SU-DHL-6 (cell line): ENCODE measurements around the gene OR2V2.

Experiments
- EZH2phosphoT487 ChIP-seq: fragments of 200-600 bp; sonication (generic), shearing (Covaris generic); conservative IDR thresholded peaks from 2 replicates; pipeline ENCODE4 v1.6.1; 2018; ENCODE audit warnings: mild to moderate bottlenecking, antibody characterized with exemption, low read length, moderate library complexity, mixed read lengths
- TF ChIP-seq, protein P1 (sequence below): fragments of 200-600 bp; sonication (generic); IDR thresholded peaks from one replicate; pipeline ENCODE4 v1.5.1; 2017; ENCODE audit warnings: antibody characterized with exemption, mild to moderate bottlenecking, low read length, moderate library complexity; ENCODE audit not compliant: insufficient read depth, poor library complexity, severe bottlenecking

DNA sequence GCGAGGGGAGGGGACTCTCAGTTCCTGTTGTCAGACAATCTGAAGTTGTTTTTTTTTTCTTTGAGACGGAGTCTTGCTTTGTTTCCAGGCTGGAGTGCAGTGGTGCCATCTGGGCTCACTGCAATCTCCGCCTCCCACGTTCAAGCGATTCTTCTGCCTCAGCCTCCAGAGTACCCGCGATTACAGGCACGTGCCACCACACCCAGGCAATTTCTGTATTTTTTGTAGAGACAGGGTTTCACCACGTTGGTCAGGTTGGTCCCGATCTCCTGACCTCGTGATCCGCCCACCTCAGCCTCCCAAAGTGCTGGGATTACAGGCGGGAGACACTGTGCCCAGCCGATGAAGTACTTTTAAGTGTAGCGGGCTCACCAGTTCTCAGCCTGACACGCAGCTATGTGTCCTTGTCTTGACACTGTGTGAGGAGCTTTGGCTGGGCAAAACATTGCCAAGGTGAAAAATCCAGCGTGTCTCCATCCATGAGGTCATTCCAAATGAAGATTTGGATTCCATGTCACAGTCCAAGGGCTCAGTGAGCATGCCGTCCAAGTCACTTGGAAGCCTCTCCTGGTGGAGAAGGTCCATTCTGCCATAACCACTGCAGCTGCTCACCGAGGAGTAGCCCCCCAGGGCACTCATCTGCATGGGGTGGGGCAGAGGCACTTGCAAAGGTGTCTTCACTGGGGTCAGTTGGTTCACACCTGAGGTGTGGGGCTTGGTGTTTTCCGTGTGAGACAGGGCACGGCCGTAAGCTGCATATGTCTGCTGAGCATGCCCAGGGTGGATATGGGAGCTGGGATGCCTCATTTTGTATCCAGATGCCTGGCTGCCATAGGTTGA is 48.4 kb upstream of the OR2V2 start:
- TF ChIP-seq, protein P1, sequence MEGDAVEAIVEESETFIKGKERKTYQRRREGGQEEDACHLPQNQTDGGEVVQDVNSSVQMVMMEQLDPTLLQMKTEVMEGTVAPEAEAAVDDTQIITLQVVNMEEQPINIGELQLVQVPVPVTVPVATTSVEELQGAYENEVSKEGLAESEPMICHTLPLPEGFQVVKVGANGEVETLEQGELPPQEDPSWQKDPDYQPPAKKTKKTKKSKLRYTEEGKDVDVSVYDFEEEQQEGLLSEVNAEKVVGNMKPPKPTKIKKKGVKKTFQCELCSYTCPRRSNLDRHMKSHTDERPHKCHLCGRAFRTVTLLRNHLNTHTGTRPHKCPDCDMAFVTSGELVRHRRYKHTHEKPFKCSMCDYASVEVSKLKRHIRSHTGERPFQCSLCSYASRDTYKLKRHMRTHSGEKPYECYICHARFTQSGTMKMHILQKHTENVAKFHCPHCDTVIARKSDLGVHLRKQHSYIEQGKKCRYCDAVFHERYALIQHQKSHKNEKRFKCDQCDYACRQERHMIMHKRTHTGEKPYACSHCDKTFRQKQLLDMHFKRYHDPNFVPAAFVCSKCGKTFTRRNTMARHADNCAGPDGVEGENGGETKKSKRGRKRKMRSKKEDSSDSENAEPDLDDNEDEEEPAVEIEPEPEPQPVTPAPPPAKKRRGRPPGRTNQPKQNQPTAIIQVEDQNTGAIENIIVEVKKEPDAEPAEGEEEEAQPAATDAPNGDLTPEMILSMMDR = no peak
- no peak for TF ChIP-seq EZH2phosphoT487
